Heart left ventricle (tissue), 13 donors: ENCODE results near the gene CHRNB4.

Experiments used
- POLR2A ChIP-seq, 2 donors: fragments of 450-650 bp; IDR thresholded peaks; one replicate each; pipeline ENCODE4 v1.6.1; 2017; ENCODE audit warnings: antibody characterized with exemption in 2 of 2, mild to moderate bottlenecking in 2 of 2, moderate library complexity in 2 of 2
- TF ChIP-seq, protein P1 (sequence below), 12 donors: fragments of 200-600 bp; sonication (generic) in 4 of 12; IDR thresholded peaks; one replicate each; pipeline versions ENCODE4 v1.5.0 to v1.8.0; 2018 to 2022; ENCODE audit warnings: antibody characterized with exemption in 12 of 12, mild to moderate bottlenecking in 5 of 12
- donor health status: ischemic (EF 13 %, LVEDD 7.1; RV severe dilation, severe dysfunction).
- donor health status: DM: no; HTN: yes; CAD: no.
- donor health status: DM: no; HTN: no; CAD: no.
- donor health status: ischemic (EF 25% LVEDD 6.9; RV normal size, moderate dysfunction).
- donor health status: ischemic (EF 25% LVEDD 5.7; RV mildly dilated, moderate dysfunction).
- donor health status: ischemic (EF 35%, LVEDD 5.7; RV mildly dilated, moderate dysfunction).
- donor health status: nonischemic (EF 11% LVEDD 7.7; RV severe dilation, severe dysfunction).
- donor health status: DM: yes; HTN: yes; CAD: no.
- donor health status: PGD.
- donor health status: ischemic (EF 29% LVEDD 5.4; RV normal size, mild dysfunction).
- donor health status: nonischemic (EF 23%, LVEDD 6.1; RV moderate dilation, normal function).

DNA sequence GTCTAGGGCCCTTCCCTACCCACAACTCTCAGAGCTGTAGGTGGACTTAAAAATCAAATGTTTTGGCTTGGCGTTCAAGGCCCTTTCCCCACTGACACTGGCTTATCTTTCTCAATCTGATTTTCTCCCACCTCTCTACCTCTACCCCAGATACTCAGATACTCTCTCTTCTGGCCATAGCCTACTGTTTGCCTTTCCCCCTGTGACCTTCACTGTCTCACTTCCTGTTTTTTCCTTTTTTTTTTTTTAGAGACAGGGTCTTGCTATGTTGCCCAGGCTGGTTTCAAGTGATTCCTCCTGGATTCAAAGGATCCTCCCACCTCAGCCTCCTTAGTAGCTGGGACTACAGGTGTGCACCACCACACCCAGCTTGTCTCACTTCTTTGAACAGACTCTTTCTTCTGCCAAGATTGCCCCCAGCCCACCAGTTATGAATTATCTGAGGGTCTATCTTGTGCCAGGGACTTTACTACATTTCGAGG is 4.6 kb downstream of the CHRNB4 start:
- TF ChIP-seq, protein P1, sequence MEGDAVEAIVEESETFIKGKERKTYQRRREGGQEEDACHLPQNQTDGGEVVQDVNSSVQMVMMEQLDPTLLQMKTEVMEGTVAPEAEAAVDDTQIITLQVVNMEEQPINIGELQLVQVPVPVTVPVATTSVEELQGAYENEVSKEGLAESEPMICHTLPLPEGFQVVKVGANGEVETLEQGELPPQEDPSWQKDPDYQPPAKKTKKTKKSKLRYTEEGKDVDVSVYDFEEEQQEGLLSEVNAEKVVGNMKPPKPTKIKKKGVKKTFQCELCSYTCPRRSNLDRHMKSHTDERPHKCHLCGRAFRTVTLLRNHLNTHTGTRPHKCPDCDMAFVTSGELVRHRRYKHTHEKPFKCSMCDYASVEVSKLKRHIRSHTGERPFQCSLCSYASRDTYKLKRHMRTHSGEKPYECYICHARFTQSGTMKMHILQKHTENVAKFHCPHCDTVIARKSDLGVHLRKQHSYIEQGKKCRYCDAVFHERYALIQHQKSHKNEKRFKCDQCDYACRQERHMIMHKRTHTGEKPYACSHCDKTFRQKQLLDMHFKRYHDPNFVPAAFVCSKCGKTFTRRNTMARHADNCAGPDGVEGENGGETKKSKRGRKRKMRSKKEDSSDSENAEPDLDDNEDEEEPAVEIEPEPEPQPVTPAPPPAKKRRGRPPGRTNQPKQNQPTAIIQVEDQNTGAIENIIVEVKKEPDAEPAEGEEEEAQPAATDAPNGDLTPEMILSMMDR (IDR thresholded peaks at IDR 0.05): no peak
- no peak for TF ChIP-seq POLR2A (IDR thresholded peaks at IDR 0.05)
